ENCODE results near the gene GPRASP3. TPM values are rescaled to one million over a fixed set of nuclear protein-coding genes. Genes with fewer than 3 reads are reported as not detected.

Gene GPRASP3, protein sequence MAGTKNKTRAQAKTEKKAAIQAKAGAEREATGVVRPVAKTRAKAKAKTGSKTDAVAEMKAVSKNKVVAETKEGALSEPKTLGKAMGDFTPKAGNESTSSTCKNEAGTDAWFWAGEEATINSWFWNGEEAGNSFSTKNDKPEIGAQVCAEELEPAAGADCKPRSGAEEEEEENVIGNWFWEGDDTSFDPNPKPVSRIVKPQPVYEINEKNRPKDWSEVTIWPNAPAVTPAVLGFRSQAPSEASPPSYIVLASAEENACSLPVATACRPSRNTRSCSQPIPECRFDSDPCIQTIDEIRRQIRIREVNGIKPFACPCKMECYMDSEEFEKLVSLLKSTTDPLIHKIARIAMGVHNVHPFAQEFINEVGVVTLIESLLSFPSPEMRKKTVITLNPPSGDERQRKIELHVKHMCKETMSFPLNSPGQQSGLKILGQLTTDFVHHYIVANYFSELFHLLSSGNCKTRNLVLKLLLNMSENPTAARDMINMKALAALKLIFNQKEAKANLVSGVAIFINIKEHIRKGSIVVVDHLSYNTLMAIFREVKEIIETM
- total RNA-seq (2021; ENCODE audit: unreplicated experiment) = 3.1 TPM
- 0.55 and 0.81 TPM in 2 replicates for polyA plus RNA-seq (2012)
- percentile 43 among the genes with signal in this experiment for Bru-seq, nascent RNA
- percentile 64 among the genes with signal in this experiment for BruChase-seq, experiment 1, labeled RNA remaining after a 6-hour chase
- percentile 69 among the genes with signal in this experiment for BruChase-seq, experiment 2, labeled RNA remaining after a 2-hour chase
- long read RNA-seq = 0 reads

GRCh38 chrX:102720237-102721168, at the start of gene GPRASP3:
Gene GPRASP3, plus strand, starts transcription at chrX:102720743. Its CDS starts 28,253 bp downstream, at chrX:102748996.
- TF ChIP-seq, protein P1, sequence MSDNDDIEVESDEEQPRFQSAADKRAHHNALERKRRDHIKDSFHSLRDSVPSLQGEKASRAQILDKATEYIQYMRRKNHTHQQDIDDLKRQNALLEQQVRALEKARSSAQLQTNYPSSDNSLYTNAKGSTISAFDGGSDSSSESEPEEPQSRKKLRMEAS (IDR thresholded peaks at IDR 0.05) = no peak
- no peak for TF ChIP-seq ELF1 (IDR thresholded peaks at IDR 0.05; ENCODE audit: borderline replicate concordance, low read depth)
- no peak for TF ChIP-seq ZFX (IDR thresholded peaks at IDR 0.05)
- TF ChIP-seq ZNF274 (IDR thresholded peaks at IDR 0.05; ENCODE audit: low read depth, low read length) = no peak
- no peak for TF ChIP-seq ATF3 (IDR thresholded peaks at IDR 0.05)
- TF ChIP-seq YY1 (IDR thresholded peaks at IDR 0.05; ENCODE audit: extremely low read depth, insufficient replicate concordance, low read depth, low read length) = no peak
- TF ChIP-seq SIN3A (IDR thresholded peaks at IDR 0.05; ENCODE audit: low read depth) = no peak
- TF ChIP-seq REST (IDR thresholded peaks at IDR 0.05; ENCODE audit: low read depth) = no peak
- TF ChIP-seq, protein P2, sequence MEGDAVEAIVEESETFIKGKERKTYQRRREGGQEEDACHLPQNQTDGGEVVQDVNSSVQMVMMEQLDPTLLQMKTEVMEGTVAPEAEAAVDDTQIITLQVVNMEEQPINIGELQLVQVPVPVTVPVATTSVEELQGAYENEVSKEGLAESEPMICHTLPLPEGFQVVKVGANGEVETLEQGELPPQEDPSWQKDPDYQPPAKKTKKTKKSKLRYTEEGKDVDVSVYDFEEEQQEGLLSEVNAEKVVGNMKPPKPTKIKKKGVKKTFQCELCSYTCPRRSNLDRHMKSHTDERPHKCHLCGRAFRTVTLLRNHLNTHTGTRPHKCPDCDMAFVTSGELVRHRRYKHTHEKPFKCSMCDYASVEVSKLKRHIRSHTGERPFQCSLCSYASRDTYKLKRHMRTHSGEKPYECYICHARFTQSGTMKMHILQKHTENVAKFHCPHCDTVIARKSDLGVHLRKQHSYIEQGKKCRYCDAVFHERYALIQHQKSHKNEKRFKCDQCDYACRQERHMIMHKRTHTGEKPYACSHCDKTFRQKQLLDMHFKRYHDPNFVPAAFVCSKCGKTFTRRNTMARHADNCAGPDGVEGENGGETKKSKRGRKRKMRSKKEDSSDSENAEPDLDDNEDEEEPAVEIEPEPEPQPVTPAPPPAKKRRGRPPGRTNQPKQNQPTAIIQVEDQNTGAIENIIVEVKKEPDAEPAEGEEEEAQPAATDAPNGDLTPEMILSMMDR (IDR thresholded peaks at IDR 0.05 in 2 of 3, conservative IDR thresholded peaks at IDR 0.05 in 1 of 3; ENCODE audit: borderline replicate concordance in 1 of 3, insufficient read depth in 1 of 3, low read depth in 2 of 3, low read length in 2 of 3) = no peak
- no peak for TF ChIP-seq POLR2AphosphoS5 (IDR thresholded peaks at IDR 0.05; ENCODE audit: low read depth, low read length)
- TF ChIP-seq SRF (IDR thresholded peaks at IDR 0.05; ENCODE audit: low read depth) = no peak
- TF ChIP-seq JUND (IDR thresholded peaks at IDR 0.05) = no peak
- ChIA-PET POLR2A (no interaction called here), CTCF (no interaction called here), RAD21 (ENCODE audit: low non-redundant PET in 1 of 2, low total read pairs in 2 of 2, uncharacterized antibody in 2 of 2, unreplicated experiment in 2 of 2) (no interaction called here)
- ATAC-seq (no peak), DNase-seq (ENCODE audit: low read depth, low spot score) (no peak)
- H3K9me2 ChIP-seq (ENCODE audit: insufficient read depth) = no peaks in the 10 kb centered on the region
- no peaks in the 10 kb centered on the region for H3K79me2 ChIP-seq (ENCODE audit: insufficient read depth, low read length)
- H3K9me3 ChIP-seq (ENCODE audit: control insufficient read depth in 1 of 2, insufficient read depth in 1 of 2, low read depth in 1 of 2, low read length in 2 of 2) = no peaks in the 10 kb centered on the region
- no peaks in the 10 kb centered on the region for H3K4me1 ChIP-seq (ENCODE audit: control insufficient read depth in 1 of 2, insufficient read depth in 2 of 2, low read length in 2 of 2)
- H4K20me1 ChIP-seq (ENCODE audit: insufficient read depth) = no peaks in the 10 kb centered on the region
- H2AFZ ChIP-seq (ENCODE audit: low read depth, low read length, poor library complexity, severe bottlenecking) = no peak within 1 kb of the TSS
- H3K27ac ChIP-seq (ENCODE audit: low read depth, low read length) = no peak within 1 kb of the TSS
- H3K9ac ChIP-seq (ENCODE audit: low read length) = no peak within 1 kb of the TSS
- no peak within 1 kb of the TSS for H3K4me2 ChIP-seq (ENCODE audit: low read length)
- BruUV-seq (replicated peaks) = no TSS peak
- intact Hi-C loops (cut with micrococcal nuclease) = no loop called here
- H3K36me3 ChIP-seq (ENCODE audit: control insufficient read depth in 1 of 2, insufficient read depth in 2 of 2, low read length in 2 of 2) = no peaks in the 10 kb centered on the region
- no peak within 1 kb of the TSS for H3K4me3 ChIP-seq (replicated peaks in 1 of 2; ENCODE audit: low read depth in 1 of 2, low read length in 2 of 2)
- H3K27me3 ChIP-seq (ENCODE audit: insufficient read depth, low read length) = no peaks in the 10 kb centered on the region
